ENCODE results near the gene PTPRN2.

DNA sequence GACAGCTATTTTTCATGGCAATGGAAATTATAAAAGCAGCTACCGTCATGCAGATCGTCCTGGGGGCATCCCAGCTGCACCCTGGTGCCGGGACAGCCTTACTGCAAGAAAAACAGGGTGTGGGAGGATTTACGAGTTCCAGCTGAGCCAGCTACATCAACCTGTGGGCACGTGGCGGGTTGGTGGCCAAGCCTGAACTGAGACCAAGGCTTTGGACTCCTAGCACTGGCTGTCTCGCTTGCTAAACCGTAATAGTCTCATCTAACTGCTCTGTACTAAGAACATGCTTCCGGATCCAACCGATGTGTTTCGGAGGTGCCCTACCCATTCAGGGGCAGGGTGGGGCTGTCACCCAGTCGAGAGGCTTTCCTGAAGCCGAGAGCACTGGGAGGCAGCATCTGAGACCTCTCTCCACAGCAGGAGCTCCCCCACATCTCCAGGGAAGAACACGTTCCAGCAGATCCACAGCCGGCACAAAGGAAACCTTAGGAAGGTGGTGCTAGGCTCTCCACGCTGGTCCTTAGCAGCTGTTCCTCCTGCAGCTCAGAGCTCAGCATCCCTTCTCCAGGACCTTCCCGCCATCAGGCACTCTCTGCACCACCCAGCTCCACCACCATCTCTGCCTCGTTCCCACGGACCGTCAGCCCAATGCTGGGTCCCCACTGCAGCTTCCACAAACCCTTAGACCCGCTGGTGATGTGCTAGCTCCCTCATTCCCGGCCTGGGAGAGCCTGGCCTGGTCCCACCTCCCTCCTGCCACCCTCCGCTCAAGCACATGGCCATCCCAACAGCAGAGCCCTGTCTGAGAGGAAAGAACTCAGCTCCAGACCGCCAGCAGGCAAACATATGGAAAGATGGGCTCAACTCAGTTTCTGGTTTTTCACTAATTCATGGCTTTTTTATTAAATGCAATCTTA lies 158.5 kb downstream of the PTPRN2 start:
- TF ChIP-seq, protein P1, sequence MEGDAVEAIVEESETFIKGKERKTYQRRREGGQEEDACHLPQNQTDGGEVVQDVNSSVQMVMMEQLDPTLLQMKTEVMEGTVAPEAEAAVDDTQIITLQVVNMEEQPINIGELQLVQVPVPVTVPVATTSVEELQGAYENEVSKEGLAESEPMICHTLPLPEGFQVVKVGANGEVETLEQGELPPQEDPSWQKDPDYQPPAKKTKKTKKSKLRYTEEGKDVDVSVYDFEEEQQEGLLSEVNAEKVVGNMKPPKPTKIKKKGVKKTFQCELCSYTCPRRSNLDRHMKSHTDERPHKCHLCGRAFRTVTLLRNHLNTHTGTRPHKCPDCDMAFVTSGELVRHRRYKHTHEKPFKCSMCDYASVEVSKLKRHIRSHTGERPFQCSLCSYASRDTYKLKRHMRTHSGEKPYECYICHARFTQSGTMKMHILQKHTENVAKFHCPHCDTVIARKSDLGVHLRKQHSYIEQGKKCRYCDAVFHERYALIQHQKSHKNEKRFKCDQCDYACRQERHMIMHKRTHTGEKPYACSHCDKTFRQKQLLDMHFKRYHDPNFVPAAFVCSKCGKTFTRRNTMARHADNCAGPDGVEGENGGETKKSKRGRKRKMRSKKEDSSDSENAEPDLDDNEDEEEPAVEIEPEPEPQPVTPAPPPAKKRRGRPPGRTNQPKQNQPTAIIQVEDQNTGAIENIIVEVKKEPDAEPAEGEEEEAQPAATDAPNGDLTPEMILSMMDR (IDR thresholded peaks at IDR 0.05; ENCODE audit: low read depth, low read length) = no peak
- no peak for TF ChIP-seq POLR2A (IDR thresholded peaks at IDR 0.05; ENCODE audit: extremely low read depth, insufficient read length)
